COLO829 (cell line): Measurements from ENCODE around the gene EML6.
A peak's percentile ranks its signal among the peaks of the same experiment; 100 is the strongest.

Source experiments
- DNase-seq: peaks from one replicate; pipeline ENCODE4 v3.0.0; 2012; ENCODE audit warnings: low spot score

The EML6 gene

DNA sequence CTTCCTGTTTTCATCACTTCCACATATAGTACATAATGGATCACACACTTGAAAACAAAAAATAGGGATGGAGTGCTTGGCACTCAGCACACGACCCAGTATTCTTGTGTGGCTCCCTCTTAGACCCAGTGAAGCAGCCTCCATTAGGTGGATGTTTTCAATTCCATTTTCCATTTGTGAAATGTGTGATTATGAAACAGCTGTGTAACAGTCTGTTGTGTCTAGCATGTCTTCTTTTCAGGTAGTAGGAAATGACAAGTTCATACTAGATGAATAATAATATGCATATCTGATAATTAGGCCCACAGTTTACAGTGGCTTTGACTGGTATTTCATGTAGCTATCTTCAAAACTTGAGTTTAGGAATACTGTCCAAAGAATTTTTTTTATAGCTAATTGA lies 35.5 kb downstream of the EML6 start:
- DNase-seq = no peak

DNA sequence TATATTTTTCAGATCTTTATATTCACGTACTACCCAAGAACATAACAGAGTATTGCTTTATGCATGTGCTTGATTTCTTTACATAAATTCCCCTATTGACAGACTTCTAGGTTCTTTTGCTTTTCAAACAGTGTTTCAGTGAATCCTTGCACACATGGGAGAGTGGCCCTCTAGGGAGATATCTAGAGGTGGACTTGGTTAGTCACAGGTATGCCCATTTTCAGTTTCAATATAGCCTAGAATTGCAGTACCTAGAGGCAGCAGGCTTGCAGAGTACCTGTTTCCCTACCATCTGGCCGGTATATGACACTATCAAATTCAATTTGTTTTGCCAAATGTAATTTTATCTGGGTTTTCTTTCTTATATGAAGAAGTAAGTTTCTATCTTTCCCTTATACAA lies 36.8 kb downstream of the EML6 start:
- no peak for DNase-seq

GRCh38 chr2:54763636-54764291 lies 40.3 kb downstream of the EML6 start:
- no peak for DNase-seq

- DNase-seq = peak; percentile 35
Observed at GRCh38 chr2:54767921-54768320, 44.5 kb downstream of the EML6 start.

DNA sequence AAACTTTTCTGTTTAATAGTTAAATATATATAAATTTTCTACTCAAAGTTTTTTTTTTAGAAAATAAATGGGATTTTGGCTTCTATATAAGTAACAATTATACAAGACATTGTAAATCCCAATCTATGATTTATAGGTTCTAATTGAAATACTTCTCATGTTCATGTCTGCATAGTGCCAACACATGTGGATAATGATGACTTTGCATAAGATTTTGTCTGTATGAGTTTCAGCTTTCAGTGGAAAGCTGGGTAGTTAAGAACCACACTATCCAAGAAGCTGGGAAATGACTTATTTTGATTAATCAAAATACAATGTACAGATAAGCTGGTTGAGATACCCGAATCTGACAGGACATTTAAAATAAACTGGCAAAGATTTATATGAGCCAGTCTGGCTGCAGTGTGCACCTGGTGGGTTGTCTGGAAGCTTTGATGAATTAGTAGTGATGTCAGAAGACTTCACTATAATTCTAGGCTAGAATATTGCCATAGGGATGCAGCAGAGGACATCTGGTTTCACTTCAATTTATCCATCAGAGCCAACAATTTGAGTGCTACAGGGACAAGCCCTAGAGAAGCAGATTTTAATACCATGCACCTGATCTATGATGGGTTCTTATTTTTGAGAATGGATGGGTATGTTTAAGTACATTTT lies 45.4 kb downstream of the EML6 start:
- DNase-seq = no peak

DNA sequence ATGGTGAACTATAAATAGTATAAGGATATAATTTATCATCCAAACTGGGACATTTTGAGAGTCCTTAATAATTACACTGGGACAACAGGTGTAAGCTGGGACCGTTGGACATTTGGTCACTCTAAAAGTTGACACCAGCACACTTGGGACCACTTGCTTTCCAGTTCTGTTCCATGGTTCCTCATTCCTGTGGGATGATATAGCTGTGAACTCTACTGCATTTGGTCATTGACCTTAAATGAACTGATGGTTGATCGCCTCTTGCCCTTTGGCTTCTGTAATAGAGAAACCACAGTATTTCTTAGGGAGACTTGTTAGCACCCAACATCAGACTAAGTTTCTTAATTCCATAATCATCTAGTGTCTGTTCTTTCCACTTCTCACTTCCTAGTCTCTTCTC lies 46.7 kb downstream of the EML6 start:
- no peak for DNase-seq

DNA sequence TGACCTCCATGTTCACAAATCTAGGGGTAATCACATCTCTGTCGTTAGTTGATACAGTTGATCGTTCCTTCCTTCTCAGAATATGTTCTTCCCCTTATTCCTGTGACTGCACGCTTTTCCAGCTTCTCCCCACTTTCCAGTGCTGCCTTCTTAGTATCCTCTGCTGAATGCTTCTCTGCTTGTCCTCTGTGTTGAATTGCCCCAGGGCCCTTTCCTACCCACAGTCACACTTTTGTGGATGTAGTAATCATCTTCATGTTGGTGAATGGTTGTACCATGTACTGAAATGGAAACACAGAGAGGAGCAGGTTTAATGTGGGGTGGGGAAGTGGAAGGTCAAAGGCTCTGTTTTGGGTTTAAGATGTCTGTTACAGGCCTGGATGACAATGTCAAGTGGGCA lies 47.2 kb downstream of the EML6 start:
- no peak for DNase-seq

DNA sequence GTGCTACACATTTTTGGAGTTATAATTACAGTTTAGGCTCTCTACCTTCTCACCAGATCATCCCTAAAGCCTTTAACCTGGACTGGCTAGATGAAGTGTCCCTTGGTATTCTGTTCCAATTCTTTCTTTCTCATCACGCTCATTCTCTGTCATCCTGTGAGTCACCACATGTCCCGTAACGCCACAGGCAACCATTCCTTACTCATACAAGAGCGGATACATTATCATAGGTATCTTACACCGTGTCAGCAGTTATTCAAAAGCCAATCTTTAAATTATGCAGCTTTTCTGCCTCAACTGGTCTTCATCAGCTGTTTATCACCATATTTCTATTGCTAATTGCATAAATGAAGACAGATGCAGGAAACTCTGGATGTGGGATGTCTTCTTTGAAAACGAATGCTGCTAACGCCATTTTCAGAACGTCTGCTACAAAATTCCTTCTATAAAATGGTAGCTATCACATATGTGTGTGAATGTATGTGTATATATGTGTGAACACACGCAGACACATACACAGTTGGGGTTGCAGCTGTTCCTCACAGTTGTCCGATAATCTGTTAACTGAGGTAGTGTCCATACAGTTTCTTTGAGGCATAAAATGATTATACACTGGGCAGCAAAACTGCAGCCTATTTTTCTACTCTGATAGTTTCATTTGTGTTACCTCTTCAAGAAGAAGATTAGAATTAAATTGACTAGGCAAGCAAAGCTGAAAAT lies 47.9 kb downstream of the EML6 start:
- DNase-seq = no peak

DNA sequence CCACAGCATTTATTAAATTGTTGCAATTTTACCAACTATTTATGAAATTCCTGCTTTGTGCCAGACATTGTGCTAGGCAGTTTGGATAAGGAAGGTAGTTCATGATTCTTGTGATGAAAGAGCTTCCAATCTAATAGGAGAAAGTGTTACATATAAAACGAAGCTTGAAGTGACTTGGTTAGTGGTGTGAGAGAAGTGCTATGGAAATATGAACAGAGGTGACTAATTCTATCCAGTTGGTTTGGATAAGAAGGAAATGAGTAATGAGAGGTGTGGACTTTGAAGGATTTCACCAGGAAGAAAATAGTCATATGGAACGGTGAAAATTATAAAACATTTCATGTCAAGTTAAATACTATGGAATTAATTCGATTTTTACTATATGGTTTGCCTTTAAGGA lies 48.6 kb downstream of the EML6 start:
- DNase-seq = no peak

- DNase-seq = no peak
Observed at GRCh38 chr2:54772531-54772930, 49.1 kb downstream of the EML6 start.

GRCh38 chr2:54773233-54773632 lies 49.8 kb downstream of the EML6 start:
- no peak for DNase-seq

DNA sequence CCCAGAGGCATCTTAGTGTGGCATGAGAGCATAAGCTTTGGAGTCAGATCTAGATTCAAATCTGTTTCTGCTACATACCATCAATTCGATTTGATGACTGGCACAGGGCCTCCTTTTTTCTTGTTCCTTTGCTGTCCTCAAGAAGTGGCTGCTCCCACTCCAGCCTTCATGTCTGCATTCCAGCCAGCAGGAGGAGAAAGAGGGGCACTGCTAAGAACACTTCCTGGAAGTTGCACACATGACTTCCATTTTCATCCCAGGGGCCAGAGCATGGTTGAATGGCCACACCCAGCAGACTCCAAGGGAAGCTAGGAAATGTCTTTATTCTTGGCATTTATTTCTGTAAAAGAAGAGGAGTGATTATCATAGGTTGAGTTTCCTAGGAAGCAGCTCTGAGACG lies 50.4 kb downstream of the EML6 start:
- DNase-seq = no peak

- DNase-seq = no peak
Observed at GRCh38 chr2:54775710-54776109, 52.2 kb downstream of the EML6 start.

- no peak for DNase-seq
Observed at GRCh38 chr2:54776494-54776893, 53.0 kb downstream of the EML6 start.

GRCh38 chr2:54783349-54783748 lies 59.9 kb downstream of the EML6 start:
- no peak for DNase-seq

GRCh38 chr2:54787270-54787669 lies 63.8 kb downstream of the EML6 start:
- DNase-seq = no peak

DNA sequence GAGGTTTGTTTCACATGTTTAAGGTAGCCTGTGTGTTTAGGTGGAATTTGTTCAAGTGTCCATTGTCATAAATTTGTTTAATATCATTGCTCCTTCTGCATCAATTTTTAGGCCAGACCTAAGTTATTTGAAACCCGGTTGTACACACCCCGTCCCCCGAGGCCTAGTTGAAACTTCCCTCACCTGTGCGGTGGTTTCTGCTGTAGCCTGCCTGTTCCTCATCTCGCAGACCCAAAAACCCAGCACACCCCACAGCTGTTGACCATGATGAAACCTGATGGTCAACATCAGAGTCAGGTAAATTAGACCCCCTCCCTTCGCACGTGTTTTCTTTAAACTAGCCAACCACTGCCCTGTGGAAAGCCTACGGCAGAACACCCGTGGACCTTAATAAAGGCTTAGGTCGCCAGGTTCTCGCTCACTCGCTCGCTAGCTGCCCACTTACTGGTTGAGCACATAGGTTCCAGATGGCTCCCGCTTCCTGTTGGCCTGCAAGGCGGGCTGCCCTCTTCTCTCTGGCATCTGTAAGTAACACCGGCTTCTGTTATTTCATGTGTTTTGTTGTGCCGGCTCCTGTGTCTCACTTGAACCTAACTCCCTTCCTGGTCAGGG lies 64.4 kb downstream of the EML6 start:
- no peak for DNase-seq

DNA sequence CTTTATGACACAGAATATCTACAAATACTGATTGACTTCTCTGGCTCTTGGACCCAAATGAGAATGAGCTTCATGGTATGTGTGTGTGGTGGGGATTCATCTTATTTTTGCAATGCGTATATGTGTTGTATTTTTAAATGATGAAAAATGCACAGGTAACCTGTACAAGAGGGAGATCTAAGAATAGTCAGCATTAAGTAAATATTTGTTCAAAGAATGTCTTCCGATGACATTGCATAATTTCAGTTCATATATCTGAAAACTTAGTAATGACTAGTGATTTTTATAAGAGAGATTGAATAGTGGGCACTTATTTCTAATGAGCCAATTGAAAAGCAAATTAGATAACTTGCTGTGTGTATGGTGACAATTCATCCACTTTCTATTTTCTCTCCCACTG lies 66.4 kb downstream of the EML6 start:
- no peak for DNase-seq

GRCh38 chr2:54791831-54792230 lies 68.4 kb downstream of the EML6 start:
- DNase-seq = no peak

GRCh38 chr2:54797307-54797706 lies 73.8 kb downstream of the EML6 start:
- no peak for DNase-seq

DNA sequence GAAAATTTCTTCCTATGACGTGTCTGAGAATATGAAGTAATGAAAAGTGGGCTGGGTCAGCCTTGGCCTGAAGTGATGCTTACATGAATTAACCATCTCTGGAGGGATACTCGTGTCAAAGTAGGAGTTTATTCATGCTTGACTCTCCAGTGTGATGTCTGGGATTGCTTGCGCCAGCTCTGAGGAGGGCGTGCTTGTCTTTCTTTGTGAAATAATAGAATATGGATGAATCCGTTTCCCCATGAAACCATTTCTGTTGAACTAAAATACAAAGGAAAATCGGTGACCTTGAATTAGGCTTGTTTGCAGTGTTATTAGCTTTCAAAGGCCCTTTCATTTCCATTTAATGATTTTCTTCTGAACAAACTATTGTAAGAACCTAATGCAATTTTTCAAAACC lies 77.9 kb downstream of the EML6 start:
- no peak for DNase-seq

DNA sequence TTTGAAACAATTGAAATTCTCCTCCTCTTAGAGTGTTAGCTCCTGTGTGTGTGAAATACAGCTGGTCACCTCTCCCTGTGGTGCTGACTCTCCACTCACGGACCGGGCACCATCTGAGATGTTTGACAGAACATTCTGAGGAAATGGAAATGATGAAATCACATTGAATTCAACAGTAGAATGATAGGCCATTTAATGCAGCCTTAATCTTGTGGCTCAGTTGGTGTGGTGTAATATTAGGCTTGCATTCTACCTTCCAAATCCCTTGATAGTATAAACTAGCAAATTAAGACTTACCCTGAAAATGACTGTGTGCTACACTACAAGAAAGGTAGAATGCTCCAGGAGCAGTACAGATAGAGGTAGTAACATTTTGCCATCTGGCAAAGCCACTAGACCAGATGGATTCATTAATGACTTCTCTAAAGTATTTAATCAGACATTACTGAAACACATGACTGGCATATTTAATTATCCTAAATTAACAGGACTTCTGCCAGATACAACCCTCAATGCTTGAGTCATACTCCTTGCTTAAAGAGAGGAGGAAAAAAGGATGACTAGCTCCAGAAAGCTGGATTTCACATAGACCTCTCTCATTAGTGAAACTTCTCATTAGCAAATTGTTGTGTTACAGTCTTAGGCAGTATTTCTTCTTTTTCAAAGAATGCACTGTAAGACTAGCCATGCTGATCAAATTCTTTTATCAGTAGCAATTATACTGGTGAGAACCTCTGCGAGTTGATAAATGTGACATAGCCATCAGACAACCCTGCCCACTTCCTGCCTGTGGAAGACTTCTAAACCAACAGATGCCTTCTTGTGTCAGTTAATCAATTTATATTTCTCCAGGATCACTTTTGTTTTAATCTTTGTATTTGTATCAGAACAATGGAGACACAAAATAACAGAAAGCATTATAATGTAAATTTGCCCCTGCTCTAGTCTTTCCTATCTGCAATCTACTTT lies 80.6 kb downstream of the EML6 start:
- DNase-seq = no peak
